PFSK-1 (cell line): ENCODE results near the gene ENOPH1.

Experiments used
- FOXP2 ChIP-seq: optimal IDR thresholded peaks from 2 replicates; pipeline ENCODE3; 2011; ENCODE audit warnings: borderline replicate concordance, control low read depth, inconsistent platforms; ENCODE audit not compliant: insufficient read depth; ENCODE audit errors: extremely low read length, extremely low read depth
- REST ChIP-seq, 2 experiments: IDR thresholded peaks; 2 replicates each; pipeline versions ENCODE4 v1.6.1 to v1.8.0; 2011 to 2012; ENCODE audit warnings: low read depth in 2 of 2, low read length in 2 of 2, control low read depth in 1 of 2, inconsistent platforms in 1 of 2, mild to moderate bottlenecking in 1 of 2, moderate library complexity in 1 of 2; ENCODE audit not compliant: insufficient read depth in 1 of 2
- SIN3A ChIP-seq: IDR thresholded peaks from 2 replicates; pipeline ENCODE4 v1.6.1; 2012; ENCODE audit warnings: mild to moderate bottlenecking, low read length, moderate library complexity, borderline replicate concordance; ENCODE audit not compliant: insufficient read depth

GRCh38 chr4:82463221-82463620, 32.8 kb downstream of the ENOPH1 start:
- TF ChIP-seq FOXP2 (no peak), REST (IDR thresholded peaks at IDR 0.05; ENCODE audit: insufficient read depth in 1 of 2, low read depth in 2 of 2, low read length in 2 of 2) (no peak), SIN3A (no peak)
